A673 (cell line): ENCODE results near the gene RTEL1.

ENCODE experiments used
- CTCF ChIP-seq: fragments of 300-800, 200-600 bp; sonication (generic); conservative IDR thresholded peaks from 2 replicates; pipeline ENCODE4 v1.5.1; 2017; ENCODE audit warnings: low read depth, mild to moderate bottlenecking, antibody characterized with exemption, low read length, moderate library complexity, mixed read lengths
- EZH2 ChIP-seq: fragments of 200-600 bp; sonication (generic); IDR thresholded peaks from 2 replicates; pipeline ENCODE4 v1.6.1; 2017; ENCODE audit warnings: borderline replicate concordance, low read depth, mild to moderate bottlenecking, mixed read lengths, antibody characterized with exemption, low read length; ENCODE audit not compliant: poor library complexity, severe bottlenecking

GRCh38 chr20:63704749-63705117 is 46.6 kb downstream of the RTEL1 start:
- TF ChIP-seq CTCF: no peak
- no peak for TF ChIP-seq EZH2
